Cardiac septum (tissue), 1 donor: ENCODE data around the gene CBX4. TPM values are rescaled to one million over a fixed set of nuclear protein-coding genes. Genes with fewer than 3 reads are reported as not detected.
"Not testable (repeated sequence)": the region's sequence is repeated elsewhere in the genome, so short reads cannot be mapped to it uniquely, and the experiment has no call there.

Experiments
- DNase-seq: peaks from one replicate; pipeline ENCODE4 v3.0.0-alpha.2; 2020; ENCODE audit warnings: low spot score
- intact Hi-C: fragments of 100-400 bp; cut with DNase I; formaldehyde crosslinking; loops from one replicate; pipeline ENCODE4 v1.14.0; 2022
- total RNA-seq: library from RNA; stranded (reverse); fragmentation: NEBNext Ultra II Directional; extraction: Animal tissue kit (Norgen Biotek cat#: 25700); gene quantifications from one replicate; pipeline ENCODE4 v1.2.1, GENCODE V29; 2021
- donor health status: DM: no; HTN: no; CAD: no.

Gene CBX4
- total RNA-seq, 1 donor from 2014 or later = 23.8 TPM

DNA sequence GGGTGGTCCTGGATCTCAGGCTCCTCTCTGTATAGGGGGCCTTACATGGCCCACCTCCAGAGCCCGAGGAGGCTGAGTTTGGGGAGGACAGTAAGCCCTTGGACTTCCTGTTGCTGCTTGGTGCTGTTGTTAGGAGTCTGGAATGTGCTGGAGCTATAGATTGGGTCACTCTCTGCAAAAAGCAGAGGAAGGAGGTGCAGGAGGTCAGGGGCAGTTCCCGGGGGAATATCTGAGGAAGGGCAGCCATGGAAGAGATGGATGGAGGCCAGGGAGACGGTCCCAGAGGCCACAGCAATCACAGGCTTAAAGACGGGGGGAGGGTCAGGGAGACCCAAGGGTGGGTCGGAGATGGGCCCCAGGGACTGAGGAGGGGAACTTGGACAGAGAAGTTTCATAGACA, 23.0 kb upstream of the CBX4 start:
- intact Hi-C loops = no loop called here
- DNase-seq = no peak

DNA sequence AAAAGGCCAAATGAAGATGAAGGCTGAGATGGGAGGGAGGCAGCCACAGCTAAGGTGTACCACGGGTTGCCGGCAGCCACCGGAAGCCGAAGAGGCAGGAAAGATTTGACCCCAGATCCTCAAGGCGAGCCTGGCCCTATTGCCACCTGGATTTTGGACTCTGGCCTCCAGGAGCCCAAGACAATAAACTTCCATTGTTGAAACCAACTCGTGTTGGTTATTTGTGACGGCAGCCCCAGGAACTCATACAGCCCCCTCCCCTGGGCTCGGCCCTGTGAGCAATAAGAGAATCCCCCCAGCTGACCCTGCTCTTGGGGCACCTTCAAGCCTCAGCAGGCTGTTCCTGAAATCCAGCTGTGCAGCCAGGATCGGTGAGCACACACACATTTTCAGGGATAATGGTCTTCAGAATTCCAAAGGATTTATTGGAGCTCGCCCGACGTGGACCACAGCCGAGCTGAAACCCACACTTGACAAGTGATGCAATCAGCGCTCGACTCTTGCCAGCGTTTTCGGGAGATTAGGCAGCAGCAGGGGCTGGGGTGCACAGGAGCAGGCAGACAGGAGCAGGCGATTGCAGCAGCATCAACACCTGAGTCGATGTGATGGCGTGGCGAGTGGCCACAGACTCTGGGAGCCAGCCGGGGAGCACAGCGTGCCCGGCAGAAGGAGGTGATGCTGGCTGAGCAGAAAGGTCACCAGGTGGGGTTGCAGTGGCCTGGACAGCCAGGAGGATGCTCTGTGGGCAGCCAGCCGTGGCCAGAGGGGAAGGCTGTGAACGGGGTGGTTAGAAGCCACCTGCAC, 22.4 kb upstream of the CBX4 start:
- intact Hi-C loops = no loop called here
- no peak for DNase-seq

DNA sequence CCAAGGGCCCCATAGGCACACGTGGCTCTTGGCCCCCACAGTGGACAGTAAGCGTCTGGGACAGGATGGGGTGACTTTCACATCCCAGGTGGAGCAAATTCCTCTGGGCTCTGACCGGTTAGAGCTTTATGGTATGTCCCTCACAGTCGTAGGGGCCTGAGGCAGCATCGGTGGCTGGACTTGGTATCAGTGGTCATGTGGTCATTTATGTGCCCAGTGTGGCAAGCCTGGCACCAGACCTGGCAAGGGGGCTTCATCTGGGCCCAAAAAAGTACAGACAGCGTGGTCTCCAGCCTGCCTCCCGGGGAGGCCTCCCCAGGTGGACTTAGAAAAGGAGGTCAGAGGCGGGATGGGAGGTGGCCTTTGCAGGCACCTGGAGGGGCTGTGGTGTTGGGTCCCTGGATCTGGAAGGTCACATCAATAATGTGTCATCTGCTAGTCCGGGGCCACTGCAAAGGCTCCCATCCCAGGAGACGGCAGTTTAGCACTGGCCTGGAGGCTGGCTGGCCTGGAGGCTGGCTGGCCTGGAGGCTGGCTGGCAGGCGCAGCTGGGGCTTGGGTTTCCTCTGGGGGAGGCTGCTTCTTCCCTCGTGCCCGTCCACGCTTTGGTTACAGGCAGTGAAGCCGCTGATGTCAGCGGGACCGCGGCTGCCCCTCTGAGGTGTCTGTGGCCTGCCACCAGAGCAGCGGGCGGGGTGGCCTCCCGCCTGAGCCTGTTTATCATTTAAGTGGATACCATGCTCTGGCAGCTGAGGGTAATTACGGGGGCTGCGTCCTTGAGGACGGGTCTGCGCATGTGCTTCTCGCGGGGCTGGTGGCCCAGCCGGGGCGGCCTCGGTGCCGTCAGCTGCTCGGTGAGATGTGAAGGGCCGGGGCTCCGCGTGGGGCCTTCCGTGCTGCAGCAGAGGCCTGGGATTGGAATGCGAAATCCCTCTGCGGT, 20.7 kb upstream of the CBX4 start:
- intact Hi-C loops = no loop called here
- DNase-seq = no peak

DNA sequence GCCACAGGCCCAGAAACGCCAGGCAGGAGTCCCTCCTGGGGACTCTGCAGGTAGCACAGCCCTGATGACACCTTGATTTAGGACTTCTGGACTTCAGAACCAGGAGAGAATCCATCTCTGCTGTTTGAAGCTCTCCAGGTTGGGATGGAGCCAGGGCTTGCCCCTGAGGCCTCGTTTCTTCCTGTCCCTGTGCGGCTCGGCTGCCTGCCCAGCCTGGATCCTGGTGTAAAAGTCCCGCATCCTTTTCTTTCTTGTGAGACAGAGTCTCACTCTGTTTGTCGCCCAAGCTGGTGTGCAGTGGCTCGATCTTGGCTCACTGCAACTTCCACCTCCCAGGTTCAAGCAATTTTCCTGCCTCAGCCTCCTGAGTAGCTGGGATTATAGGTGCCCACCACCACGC, 17.9 kb upstream of the CBX4 start:
- intact Hi-C loops = no loop called here
- no peak for DNase-seq

DNA sequence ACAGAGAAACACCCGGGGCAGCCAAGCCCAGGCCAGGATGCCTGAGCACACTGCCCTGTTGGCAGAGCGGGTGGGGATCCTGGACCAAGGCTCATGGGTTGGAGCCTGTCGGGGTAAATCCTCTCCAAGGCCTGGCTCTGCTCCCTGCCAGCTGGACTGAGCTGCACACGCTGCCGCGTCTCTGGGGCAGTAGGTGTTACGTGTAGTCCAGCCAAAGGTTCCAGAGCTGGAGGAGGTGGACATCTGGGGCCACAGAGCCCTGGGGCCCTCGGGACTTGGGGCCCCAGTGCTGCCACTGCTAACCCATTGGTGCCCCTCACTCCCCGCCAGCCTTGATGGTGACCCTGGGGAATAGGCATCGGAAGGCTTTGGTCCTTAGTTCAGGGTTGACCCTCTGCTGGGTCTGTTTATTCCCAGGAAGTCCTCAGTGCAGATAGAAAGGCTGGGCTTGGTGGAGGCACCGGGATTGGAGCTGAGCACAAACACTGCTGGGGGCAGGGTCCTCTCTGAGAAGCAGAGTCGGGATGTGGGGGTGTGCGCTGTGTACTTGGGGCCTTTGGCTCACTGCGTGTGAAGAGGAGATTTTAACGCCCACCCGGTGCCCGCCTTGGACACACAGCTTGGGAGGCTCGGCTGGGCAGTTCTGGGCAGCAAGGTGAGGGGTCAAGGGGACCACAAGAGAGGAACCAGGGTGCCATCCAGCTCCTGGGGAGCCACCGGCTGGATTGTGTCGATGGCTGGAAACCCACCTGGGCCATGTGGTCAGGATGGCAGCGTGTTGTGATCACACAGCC, 16.3 kb upstream of the CBX4 start:
- intact Hi-C loops = no loop called here
- no peak for DNase-seq

DNA sequence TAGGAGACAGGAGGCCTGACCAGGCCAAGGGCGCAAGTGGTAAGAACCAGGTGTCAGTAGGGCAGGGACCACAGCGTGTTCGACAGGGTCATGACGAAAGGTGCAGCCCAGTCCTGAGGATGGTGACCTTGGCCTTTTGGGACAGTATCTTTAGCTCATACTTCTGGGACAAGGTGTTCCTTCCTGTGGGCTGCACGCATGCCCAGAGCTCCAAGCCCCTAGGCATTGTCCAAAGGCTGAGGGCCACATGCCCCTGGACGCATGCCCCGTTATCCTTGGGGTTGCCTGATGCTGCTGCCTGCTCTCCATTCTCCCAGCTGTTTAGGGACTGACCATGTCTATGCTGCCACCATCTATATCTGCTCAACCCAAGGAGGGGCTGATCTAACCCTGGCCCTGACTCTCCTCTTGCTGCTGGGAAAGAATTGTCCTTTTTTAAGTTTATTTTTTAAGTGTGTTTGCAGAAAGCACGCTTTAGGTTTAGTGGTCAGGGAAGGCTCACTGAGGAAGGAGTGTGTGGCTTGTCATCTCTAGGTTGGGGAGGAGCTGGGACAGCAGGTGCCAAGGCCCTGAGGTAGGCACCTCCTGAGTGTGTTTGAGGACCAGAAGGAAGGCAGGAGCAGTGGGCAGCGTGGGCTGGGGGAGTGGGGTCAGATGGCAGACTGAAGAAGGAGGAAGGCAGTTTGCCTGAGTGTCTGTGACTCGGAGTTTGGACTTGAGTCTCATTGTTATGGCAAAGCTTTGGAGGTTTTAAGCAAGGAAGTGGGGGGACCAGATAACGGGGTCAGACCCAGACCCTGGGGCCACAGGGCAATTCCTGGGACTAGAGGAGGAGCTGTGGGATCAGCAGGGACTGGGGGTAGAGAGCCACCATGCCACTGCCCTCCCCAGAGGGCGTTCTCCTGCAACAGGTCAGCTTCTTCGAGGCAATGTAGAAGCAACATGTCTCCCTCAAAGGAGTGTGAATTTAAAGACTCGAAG, 15.1 kb upstream of the CBX4 start:
- DNase-seq = no peak
- intact Hi-C loops = loop anchor here (5.0 kb wide), 1 partner anchor 63 kb away; no protein-coding TSS in a partner anchor

DNA sequence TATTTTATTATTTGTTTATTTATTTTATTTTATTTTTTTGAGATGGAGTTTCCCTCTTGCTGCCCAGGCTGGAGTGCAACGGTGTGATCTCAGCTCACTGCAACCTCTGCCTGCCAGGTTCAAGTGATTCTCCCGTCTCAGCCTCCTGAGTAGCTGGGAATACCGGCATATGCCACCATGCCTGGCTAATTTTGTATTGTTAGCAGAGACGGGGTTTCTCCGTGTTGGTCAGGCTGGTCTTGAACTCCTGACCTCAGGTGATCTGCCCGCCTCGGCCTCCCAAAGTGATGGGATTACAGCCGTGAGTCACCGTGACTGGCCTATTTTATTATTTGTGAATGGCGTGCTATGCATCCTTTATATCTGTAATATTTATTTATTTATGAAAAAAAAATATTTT, 13.9 kb upstream of the CBX4 start:
- intact Hi-C loops = loop anchor here (5.0 kb wide), 1 partner anchor 64 kb away; no protein-coding TSS in a partner anchor
- not testable (repeated sequence) for DNase-seq

DNA sequence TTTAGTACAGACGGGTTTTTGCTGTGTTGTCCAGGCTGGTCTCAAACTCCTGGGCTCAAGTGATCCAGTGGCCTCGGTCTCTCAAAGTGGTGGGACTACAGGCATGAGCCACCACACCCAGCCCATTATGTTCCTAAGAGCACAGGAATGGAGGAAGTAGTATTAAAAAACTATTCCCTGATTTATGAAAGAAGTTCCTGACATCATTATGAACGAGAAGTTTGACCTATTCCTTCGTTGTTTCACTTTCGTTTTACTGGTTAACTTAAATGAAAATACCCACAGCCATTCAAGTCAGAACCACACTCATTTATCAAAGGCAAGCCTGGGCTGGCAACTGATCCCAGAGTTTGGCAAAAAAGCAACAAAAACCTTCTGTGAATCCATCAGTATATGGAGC, 13.5 kb upstream of the CBX4 start:
- DNase-seq = no peak
- intact Hi-C loops = loop anchor here (5.0 kb wide), 1 partner anchor 65 kb away; no protein-coding TSS in a partner anchor

DNA sequence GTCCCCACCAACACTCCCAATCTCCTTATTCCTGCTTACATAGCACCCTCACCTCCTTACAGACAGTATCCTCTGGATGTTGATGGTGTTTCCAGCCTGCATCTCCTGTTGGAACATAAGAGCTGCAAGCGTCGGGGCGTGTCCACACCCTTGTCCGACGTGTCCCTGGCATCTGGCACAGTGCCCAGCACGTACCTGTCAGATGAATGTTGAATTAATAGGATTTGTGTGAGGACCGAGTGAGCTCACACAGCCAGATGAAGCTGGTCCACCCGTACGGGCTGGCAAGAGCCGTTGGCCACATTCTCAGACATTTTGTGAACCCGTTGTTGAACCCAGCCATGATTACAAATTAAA, 12.2 kb upstream of the CBX4 start:
- DNase-seq = no peak

DNA sequence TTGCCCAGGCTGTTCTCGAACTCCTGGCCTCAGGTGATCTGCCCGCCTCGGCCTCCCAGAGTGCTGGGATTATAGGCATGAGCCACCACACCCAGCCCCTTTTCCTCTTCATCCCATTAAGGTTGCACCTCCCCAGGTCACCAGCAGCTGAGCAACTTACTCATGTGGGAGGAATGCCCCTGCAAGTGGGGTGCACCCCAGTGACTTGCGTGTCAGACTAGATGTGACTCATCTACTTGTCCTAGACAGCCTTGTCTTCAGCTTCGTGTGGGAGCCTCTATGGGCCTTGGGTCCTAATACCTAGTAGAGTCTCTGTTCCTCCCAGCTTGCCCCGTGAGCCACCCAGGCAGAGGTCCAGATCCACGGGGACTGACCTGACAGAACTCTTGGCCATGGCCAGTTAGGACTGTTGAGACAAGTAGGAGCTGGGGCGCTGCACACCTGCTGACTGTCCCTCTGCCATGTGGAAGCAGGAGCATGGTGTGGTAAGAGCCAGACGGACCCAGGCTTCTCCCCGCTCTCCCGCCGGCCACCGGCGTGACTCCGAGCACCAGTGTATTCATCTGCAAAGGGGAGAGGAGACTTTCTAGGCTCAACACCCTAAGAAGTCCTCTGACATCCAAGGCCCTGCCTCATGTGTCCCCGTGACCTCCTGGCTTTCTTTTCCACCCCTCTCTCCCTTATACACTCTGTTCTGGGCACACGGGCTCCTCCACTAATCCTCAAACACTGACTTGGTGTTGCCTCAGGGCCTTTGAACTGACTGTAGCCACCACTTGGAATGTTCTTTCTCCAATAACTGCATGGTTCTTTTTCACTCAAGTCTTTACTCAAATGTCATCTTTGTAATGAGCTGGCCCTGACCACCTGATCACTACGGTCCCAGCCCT, 11.6 kb upstream of the CBX4 start:
- intact Hi-C loops = loop anchor here (5.0 kb wide), 1 partner anchor 66 kb away; no protein-coding TSS in a partner anchor

More for the DNA sequence above, 12.2 kb upstream of the CBX4 start:
- intact Hi-C loops = loop anchor here (5.0 kb wide), 1 partner anchor 66 kb away; no protein-coding TSS in a partner anchor

DNA sequence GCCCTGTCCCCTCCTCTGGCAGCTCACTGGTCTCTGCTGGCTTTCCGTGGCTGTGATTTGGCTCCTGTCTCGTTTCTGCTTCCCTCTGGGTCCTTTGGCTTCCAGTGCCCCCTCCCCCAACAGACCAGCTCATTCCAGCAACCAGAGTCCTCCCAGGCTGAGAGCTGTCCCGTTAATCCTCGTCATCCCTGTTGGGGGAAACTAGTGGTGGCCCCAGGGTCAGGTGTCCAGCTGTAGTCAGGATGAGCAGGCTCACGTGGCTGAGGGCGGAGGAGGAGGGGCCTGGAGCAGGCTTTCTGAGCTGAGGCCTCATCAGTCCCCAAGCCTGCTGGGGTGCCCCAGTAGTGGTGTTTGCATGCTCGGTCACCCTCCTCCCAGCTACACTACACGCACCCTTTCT, 10.7 kb upstream of the CBX4 start:
- no peak for DNase-seq
- intact Hi-C loops = loop anchor here (5.0 kb wide), 1 partner anchor 67 kb away; no protein-coding TSS in a partner anchor

More for the DNA sequence above, 11.6 kb upstream of the CBX4 start:
- DNase-seq = no peak

DNA sequence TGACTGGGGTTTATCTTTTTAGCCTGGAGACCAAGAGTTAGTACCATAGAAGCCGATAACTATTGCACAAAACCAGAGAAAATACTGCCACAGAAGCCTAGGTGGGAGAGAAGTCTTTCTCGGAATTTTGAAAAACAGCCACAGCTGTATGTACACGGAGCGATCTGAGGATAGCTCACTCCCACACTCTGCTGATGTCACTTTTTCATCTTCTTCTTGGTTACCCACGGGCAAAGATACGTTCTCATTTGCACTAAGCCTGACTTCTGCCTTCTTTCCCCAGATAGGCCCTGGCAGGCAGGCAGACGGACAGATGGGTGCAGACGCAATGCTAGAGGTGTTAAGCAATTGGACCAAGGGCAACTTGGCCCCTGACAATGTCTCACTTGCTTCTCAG, 9.1 kb upstream of the CBX4 start:
- intact Hi-C loops = no loop called here
- no peak for DNase-seq

DNA sequence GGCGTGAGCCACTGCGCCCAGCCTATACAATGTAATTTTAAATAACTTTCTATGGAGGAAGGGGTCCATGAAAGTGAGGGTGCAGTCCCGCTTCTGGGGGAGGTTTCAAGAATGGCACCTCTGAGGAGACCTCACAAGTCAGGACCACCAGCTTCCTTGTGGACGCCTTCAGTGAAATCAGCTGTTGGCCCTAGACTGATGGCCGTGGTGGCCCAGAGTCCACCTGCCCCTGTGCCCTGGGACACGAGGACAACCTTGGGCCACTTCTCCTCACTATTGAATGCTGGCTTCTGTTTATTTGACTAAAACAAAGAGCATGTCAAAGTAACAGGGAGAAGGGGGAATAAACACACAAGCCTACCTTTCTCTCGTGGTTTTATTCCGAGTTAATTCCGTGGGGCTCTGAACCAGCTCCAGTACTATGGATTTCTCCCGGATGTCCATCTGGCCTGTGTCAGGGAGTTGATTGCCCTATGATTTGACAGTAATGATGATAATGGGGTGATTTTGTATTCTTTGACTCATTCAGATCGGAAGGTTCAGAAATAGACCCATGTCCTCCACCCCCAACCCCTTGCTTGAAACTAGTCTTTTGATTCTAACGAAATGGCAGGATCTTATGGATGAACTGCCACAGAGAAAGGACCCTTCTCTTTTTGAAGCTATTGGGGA, 8.6 kb upstream of the CBX4 start:
- intact Hi-C loops = no loop called here
- no peak for DNase-seq

DNA sequence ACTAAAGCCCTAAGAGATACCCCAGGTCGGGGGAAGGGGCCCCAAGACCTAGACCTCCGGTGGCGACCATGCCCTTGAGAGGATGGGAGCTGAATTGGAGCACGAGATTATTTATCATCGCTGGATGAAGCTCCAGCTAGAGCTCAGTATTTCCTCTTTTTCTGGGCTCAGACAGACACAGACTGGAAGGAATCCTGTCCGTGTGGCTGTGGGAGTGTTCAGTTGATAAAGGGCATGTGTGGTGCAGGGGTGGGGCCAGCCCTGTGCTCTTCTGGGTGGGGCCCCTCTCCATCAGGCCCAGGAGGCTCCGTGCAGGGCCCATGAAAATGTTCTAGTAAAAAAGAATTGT, 6.3 kb upstream of the CBX4 start:
- intact Hi-C loops = no loop called here
- DNase-seq = no peak

DNA sequence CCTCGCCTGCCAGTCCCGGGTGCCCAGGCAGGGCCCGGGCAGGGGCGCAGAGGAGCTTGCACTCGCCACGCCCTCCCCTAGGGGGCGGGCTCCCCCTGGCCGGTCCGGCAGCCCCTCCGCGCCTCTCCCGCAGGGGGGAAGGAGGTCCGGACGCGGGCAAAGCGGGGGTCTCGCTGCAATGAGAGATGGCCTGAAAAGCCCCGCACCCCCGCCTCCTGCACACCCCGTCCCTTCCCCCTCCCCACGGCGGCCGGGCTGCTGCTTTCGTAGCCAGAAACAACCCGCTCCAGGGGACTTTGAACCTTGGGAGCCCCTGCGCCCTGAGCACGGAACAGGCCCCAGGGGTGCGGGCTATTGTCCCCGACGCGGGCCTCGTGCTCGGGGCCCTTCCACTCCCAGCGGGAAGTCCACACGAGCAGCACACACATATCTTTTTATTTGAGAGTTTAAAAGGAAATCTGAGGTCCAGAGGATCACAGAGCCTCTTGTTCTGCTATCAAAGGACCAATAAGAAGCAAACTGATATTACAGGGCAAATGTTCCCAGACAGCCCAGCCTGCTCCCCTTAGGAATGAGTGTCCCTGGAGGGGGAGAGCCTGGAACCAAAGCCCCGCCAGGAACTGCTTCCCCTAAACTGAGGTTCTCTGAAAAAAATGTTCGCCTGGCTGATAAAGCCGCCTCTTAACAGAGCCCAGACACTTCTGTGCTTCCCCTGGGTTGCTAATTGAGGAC, 5.8 kb upstream of the CBX4 start:
- no peak for DNase-seq

More for the DNA sequence above, 5.8 kb upstream of the CBX4 start:
- intact Hi-C loops = loop anchor here (5.0 kb wide), 2 partner anchors 68 to 147 kb away; partner anchors contain the start of gene CBX2
